ENCODE results near the gene MAN2A1.

Gene MAN2A1

DNA sequence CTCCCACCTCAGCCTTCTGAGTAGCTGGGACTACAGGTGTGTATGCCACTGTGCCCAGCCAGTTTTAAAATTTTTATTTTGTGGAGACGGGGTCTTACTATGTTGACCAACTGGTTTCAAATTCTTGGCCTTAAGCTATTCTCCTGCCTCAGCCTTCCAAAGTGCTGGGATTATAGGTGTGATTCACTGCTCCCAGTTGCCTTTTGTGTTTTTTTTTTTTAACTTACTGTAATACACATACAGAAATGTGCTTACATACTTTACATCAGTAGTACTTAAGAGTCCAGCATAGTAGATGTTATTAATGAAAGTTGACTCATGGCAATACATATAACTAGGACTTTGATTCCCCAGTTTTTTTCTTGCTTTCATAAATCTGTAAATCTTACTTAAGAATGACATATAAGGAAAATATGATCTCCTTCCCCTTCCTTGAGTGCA, 4.7 kb downstream of the MAN2A1 start:
- DNase-seq (ENCODE audit: low read depth): peak; percentile 40
- Histone ChIP-seq H3K4me1 (ENCODE audit: control insufficient read depth, insufficient read depth, low read length) (peaks cover 42% of the 10 kb centered on the region), H3K9me3 (ENCODE audit: control insufficient read depth, low read length) (no peaks in the 10 kb centered on the region), H3K36me3 (ENCODE audit: control insufficient read depth, insufficient read depth, low read length, severe bottlenecking) (no peaks in the 10 kb centered on the region), H3K4me3 (ENCODE audit: low read length) (no peak overlapping the region), H3K9ac (ENCODE audit: low read length) (no peak overlapping the region), H3K27me3 (replicated peaks; ENCODE audit: control insufficient read depth, insufficient read depth, low read length) (no peaks in the 10 kb centered on the region)

DNA sequence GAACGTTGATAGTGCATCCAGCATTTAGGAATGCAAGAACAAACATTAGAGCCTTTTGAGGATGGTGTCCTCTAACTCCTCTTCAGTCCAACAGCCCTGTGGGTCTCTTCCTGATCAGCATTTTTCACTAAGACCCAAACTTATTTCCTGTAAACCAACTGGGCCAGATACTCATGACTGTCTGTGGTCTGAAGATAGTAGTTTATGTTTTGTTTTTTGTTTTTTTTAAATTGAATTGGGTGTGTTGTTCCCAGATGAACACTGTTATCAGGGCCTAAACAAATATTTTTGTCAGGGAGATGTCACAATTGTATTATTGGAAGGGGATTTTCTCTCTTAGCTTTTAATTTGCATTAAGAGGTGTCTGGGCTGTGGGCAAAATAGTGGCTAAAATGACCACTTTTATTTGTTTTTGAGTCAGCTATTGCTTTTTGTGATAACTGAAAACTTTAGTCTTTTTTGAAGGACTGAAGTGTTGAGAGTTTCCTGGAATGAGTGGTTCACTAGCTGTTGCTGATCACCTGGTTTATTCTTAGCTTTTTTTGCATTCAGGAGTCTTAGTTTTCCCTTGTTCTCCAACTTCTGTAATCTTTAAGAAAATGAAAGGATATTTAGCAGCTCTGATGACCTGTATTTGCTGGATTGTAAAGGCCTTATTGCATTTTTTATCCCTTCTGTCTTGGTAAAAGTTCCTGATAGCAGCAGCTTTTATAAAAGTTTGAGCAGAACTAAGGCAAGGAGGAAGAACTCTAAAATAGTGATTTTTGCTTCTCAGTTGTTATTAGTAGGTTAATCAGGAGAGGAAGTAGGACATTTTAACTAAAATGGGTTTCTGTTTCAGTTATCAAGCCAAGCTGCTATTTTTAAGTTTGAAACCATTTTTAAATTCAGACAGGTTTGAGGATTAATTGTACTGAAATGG, 5.5 kb downstream of the MAN2A1 start:
- Histone ChIP-seq H3K4me1 (ENCODE audit: control insufficient read depth, insufficient read depth, low read length) (peaks cover 42% of the 10 kb centered on the region), H3K27me3 (replicated peaks; ENCODE audit: control insufficient read depth, insufficient read depth, low read length) (no peaks in the 10 kb centered on the region), H3K9ac (ENCODE audit: low read length) (no peak overlapping the region), H3K36me3 (ENCODE audit: control insufficient read depth, insufficient read depth, low read length, severe bottlenecking) (no peaks in the 10 kb centered on the region), H3K4me3 (ENCODE audit: low read length) (no peak overlapping the region), H3K9me3 (ENCODE audit: control insufficient read depth, low read length) (no peaks in the 10 kb centered on the region)
- DNase-seq (ENCODE audit: low read depth): peak; percentile 9

DNA sequence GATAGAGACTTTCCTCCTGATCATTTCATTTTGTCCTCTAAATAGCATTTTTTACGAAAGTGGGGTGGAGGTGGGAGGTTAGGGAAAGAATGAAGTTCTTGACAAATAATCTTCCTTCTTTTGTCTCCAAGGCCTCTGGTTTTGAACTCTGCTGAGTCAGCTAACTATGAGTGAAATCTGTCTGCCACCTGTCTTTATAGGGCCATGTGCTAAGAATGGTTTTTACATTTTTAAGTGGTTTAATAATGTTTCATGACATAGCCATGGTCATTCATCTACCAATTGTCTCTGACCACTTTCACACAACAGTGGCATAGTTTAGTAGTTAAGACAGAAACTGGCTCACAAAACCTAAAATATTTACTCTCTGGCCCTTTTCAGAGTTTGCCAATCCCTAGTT, 7.6 kb downstream of the MAN2A1 start:
- Histone ChIP-seq H3K4me1 (ENCODE audit: control insufficient read depth, insufficient read depth, low read length) (peaks cover 31% of the 10 kb centered on the region), H3K9me3 (ENCODE audit: control insufficient read depth, low read length) (no peaks in the 10 kb centered on the region), H3K9ac (ENCODE audit: low read length) (no peak overlapping the region), H3K4me3 (ENCODE audit: low read length) (no peak overlapping the region), H3K27me3 (replicated peaks; ENCODE audit: control insufficient read depth, insufficient read depth, low read length) (no peaks in the 10 kb centered on the region), H3K36me3 (ENCODE audit: control insufficient read depth, insufficient read depth, low read length, severe bottlenecking) (no peaks in the 10 kb centered on the region)
- DNase-seq (ENCODE audit: low read depth): no peak

DNA sequence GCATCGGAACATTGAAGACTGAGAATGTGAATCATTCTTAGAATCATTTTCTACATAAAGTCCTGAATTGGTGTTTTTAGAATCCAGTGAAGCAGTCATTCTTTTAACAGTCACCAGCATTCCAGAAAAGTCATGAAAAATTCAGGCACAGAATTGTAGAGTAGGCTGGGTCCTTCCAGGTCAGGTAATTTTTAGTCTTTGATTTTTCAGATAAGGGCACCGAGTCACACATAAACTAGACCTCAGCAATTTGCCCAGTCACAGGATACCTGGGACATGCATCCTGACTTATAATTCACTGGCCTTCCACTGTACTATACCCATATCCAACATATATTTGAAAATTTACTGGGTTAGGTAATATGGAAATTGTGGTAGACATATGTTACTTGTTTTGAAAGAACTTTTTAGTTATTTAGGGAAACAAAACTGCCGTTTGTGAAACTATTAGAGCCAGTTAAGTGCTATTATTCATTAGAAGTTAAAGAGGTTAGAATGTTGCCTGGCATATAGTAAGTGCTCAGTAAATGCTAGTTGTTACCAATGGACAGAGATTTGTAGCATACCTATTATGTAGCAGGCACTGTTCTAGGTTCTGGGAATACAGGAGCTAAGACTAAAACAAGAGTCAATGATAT, 10.9 kb downstream of the MAN2A1 start:
- Histone ChIP-seq H3K9me3 (ENCODE audit: control insufficient read depth, low read length) (no peaks in the 10 kb centered on the region), H3K36me3 (ENCODE audit: control insufficient read depth, insufficient read depth, low read length, severe bottlenecking) (no peaks in the 10 kb centered on the region), H3K4me1 (ENCODE audit: control insufficient read depth, insufficient read depth, low read length) (peaks cover 12% of the 10 kb centered on the region), H3K27me3 (replicated peaks; ENCODE audit: control insufficient read depth, insufficient read depth, low read length) (no peaks in the 10 kb centered on the region), H3K4me3 (ENCODE audit: low read length) (no peak overlapping the region), H3K9ac (ENCODE audit: low read length) (no peak overlapping the region)
- DNase-seq (ENCODE audit: low read depth): no peak

DNA sequence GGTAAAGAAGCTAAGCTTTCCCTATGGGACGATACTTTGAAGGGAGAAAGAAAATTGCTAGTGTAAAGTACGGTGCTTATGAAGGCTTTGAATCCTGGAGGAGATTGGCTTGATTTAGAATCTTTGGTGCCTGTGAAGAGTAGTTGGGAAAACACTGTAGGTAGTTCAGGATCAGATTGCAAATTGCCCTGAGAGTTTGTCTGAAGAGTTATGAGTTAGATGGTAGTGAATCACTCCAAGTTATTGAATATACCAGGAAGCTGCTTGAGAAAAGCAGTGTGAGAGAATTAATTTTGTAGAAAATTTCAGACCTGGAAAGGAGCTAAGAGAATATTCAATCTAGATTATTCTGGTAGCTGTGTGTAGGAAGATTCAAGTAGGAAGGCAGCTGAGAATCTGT, 11.5 kb downstream of the MAN2A1 start:
- Histone ChIP-seq H3K4me3 (ENCODE audit: low read length) (no peak overlapping the region), H3K27me3 (replicated peaks; ENCODE audit: control insufficient read depth, insufficient read depth, low read length) (no peaks in the 10 kb centered on the region), H3K4me1 (ENCODE audit: control insufficient read depth, insufficient read depth, low read length) (peaks cover 12% of the 10 kb centered on the region), H3K9ac (ENCODE audit: low read length) (no peak overlapping the region), H3K9me3 (ENCODE audit: control insufficient read depth, low read length) (no peaks in the 10 kb centered on the region), H3K36me3 (ENCODE audit: control insufficient read depth, insufficient read depth, low read length, severe bottlenecking) (no peaks in the 10 kb centered on the region)
- DNase-seq (ENCODE audit: low read depth): no peak

DNA sequence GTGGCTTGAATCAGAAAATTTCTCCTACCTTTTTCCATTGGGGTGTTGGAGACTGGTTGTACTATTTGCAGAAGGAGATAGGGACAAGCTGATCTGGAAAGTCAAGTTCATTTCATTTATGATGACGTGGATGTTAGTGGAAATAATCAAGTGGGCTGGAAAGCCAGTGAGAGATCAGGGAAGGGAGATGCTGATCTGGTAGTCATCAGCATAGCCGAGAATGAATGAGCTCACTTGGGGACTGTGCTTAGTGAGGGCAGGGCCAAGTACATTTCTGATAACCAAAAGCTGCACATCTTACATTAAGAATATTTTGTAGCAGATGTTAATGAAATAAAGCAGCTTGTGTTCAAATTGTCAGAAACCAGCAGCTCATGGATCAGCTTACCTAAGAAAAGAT, 12.1 kb downstream of the MAN2A1 start:
- H3K4me1 ChIP-seq (ENCODE audit: control insufficient read depth, insufficient read depth, low read length): peaks cover 12% of the 10 kb centered on the region
- DNase-seq (ENCODE audit: low read depth): no peak
- no peak overlapping the region for H3K4me3 ChIP-seq (ENCODE audit: low read length)
- H3K9me3 ChIP-seq (ENCODE audit: control insufficient read depth, low read length): no peaks in the 10 kb centered on the region
- H3K27me3 ChIP-seq (replicated peaks; ENCODE audit: control insufficient read depth, insufficient read depth, low read length): no peaks in the 10 kb centered on the region
- H3K9ac ChIP-seq (ENCODE audit: low read length): no peak overlapping the region
- no peaks in the 10 kb centered on the region for H3K36me3 ChIP-seq (ENCODE audit: control insufficient read depth, insufficient read depth, low read length, severe bottlenecking)

DNA sequence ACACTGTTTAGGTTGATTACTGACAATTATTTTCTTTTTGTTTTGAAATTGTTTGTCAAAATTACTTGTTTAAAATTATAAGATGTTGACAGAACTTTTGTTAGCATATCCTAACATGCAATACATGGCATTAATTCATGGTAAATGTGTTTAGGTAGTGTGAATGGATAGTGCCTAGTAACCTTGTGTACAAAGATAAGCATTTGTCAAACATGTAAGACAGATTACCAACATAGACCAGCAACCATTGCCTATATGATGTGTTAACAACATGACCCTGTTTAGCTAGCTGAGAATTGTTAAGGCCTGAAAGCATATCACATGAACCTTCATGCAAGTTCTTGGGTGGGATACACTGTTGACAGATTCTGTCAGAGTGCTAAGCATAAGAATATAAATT, 13.4 kb downstream of the MAN2A1 start:
- Histone ChIP-seq H3K9me3 (ENCODE audit: control insufficient read depth, low read length) (no peaks in the 10 kb centered on the region), H3K27me3 (replicated peaks; ENCODE audit: control insufficient read depth, insufficient read depth, low read length) (no peaks in the 10 kb centered on the region), H3K9ac (ENCODE audit: low read length) (no peak overlapping the region), H3K36me3 (ENCODE audit: control insufficient read depth, insufficient read depth, low read length, severe bottlenecking) (no peaks in the 10 kb centered on the region), H3K4me1 (ENCODE audit: control insufficient read depth, insufficient read depth, low read length) (peaks cover 7% of the 10 kb centered on the region), H3K4me3 (ENCODE audit: low read length) (no peak overlapping the region)
- no peak for DNase-seq (ENCODE audit: low read depth)

DNA sequence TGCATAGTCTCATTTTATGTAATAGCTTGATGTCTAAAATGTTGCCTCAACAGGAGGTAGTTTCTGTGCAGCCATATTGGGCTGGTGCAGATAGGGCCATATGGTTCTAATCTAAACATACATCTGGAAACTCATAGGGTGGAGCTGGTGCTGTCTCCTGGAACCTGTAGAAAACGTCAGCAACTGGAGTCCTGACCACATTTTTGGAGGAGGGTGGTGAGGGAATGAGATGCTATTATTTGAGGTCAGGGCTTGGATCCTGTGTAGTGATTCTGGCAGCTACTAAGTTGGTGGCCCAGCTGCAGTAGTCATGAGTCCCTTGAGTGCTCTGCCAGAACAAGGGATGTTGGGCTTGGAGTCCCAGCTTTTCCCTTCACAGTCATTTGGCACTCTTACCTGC, 14.1 kb downstream of the MAN2A1 start:
- no peak overlapping the region for H3K4me3 ChIP-seq (ENCODE audit: low read length)
- H3K27me3 ChIP-seq (replicated peaks; ENCODE audit: control insufficient read depth, insufficient read depth, low read length): no peaks in the 10 kb centered on the region
- H3K9ac ChIP-seq (ENCODE audit: low read length): no peak overlapping the region
- no peak for DNase-seq (ENCODE audit: low read depth)
- H3K9me3 ChIP-seq (ENCODE audit: control insufficient read depth, low read length): no peaks in the 10 kb centered on the region
- H3K4me1 ChIP-seq (ENCODE audit: control insufficient read depth, insufficient read depth, low read length): peaks cover 7% of the 10 kb centered on the region
- H3K36me3 ChIP-seq (ENCODE audit: control insufficient read depth, insufficient read depth, low read length, severe bottlenecking): no peaks in the 10 kb centered on the region

DNA sequence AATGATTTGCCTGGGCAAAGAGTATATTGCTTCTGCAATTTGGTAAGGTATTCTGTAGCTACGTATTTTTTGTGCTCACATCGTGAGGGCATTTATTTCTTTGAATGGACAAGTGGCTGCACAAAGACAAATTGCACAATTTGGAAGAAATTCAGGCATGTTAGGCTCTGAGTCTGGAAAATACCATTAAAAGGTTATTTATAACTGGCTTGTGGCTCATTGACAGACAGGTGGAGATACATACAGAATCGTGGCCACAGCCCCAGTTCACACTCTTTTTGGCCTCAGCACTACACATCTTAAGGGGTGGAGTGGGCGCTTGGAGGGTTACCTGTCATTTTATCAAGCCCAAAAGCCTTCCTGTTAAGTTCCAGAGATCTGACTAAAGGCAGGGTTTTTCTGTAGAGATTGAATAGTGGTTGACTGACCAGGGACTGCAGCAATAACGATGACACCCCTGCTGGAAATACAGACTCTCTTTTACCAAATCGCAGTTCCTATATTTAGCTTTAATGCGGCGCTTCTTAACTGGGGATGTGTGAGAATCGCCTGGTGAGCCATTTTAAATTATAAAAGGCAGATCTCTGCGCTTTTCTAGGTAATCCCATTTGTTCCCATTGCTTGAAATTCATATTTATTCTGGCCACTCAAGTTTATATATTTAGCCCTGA, 14.7 kb downstream of the MAN2A1 start:
- no peak for DNase-seq (ENCODE audit: low read depth)
- Histone ChIP-seq H3K36me3 (ENCODE audit: control insufficient read depth, insufficient read depth, low read length, severe bottlenecking) (no peaks in the 10 kb centered on the region), H3K27me3 (replicated peaks; ENCODE audit: control insufficient read depth, insufficient read depth, low read length) (no peaks in the 10 kb centered on the region)

DNA sequence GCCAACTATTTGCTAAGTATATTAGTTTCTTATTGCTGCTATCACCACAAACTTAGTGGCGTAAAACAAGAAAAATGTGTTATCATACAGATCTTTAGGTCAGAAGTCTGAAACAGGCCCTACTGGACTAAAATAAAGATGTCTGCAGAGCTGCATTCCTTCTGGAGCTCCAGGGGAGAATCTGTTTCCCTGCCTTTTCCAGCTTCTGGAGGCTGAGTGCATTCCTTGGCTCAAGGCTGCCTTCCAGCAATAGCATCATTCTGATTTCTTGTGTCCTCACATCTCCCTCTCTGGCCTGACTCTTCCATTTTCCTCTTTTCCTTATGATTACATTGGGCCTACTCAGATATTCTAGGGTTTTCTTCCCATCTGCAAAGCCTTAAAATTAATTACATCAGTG, 15.9 kb downstream of the MAN2A1 start:
- Histone ChIP-seq H3K9me3 (ENCODE audit: control insufficient read depth, low read length) (no peaks in the 10 kb centered on the region), H3K4me3 (ENCODE audit: low read length) (no peak overlapping the region), H3K4me1 (ENCODE audit: control insufficient read depth, insufficient read depth, low read length) (peaks cover 7% of the 10 kb centered on the region), H3K9ac (ENCODE audit: low read length) (no peak overlapping the region), H3K27me3 (replicated peaks; ENCODE audit: control insufficient read depth, insufficient read depth, low read length) (no peaks in the 10 kb centered on the region), H3K36me3 (ENCODE audit: control insufficient read depth, insufficient read depth, low read length, severe bottlenecking) (no peaks in the 10 kb centered on the region)
- DNase-seq (ENCODE audit: low read depth): peak; percentile 51

More for the DNA sequence above, 14.7 kb downstream of the MAN2A1 start:
- Histone ChIP-seq H3K4me3 (ENCODE audit: low read length) (no peak overlapping the region), H3K9me3 (ENCODE audit: control insufficient read depth, low read length) (no peaks in the 10 kb centered on the region), H3K9ac (ENCODE audit: low read length) (no peak overlapping the region), H3K4me1 (ENCODE audit: control insufficient read depth, insufficient read depth, low read length) (peaks cover 7% of the 10 kb centered on the region)

DNA sequence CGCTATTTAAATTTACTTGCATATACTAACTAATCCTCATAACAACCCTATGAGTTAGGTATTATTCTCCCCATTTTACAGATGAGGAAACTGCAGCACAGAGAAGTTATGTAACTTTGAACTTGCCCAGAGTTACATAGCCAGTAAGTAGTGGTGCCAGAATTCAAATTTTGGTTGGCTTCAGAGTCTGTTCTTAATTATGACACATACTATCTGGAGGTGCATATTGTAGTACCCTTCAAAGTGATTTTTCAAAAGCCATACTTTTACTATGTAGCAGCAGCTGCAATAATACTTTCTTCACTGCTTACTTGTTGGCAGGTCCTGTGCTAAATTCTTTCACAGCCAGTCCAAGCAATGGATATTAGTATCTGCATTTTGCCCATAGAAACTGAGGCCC, 16.4 kb downstream of the MAN2A1 start:
- no peak overlapping the region for H3K4me3 ChIP-seq (ENCODE audit: low read length)
- DNase-seq (ENCODE audit: low read depth): no peak
- H3K4me1 ChIP-seq (ENCODE audit: control insufficient read depth, insufficient read depth, low read length): peaks cover 7% of the 10 kb centered on the region
- no peak overlapping the region for H3K9ac ChIP-seq (ENCODE audit: low read length)
- H3K27me3 ChIP-seq (replicated peaks; ENCODE audit: control insufficient read depth, insufficient read depth, low read length): no peaks in the 10 kb centered on the region
- H3K9me3 ChIP-seq (ENCODE audit: control insufficient read depth, low read length): no peaks in the 10 kb centered on the region
- no peaks in the 10 kb centered on the region for H3K36me3 ChIP-seq (ENCODE audit: control insufficient read depth, insufficient read depth, low read length, severe bottlenecking)
